Activated CD8-positive, alpha-beta memory T cell treated with anti-CD3 and anti-CD28 coated beads, Interleukin-2, amount 10 ng/mL, durations not matched to agents 7 days and 5 days (primary cell): ENCODE data around the gene SMIM1. TPM values are rescaled to one million over a fixed set of nuclear protein-coding genes. Genes with fewer than 3 reads are reported as not detected.

ENCODE experiments used
- ATAC-seq: fragments of 150-1000 bp; cut with Tn5 transposase; one replicate; pipeline ENCODE4 v1.10.0; 2021; ENCODE audit warnings: moderate library complexity
- CTCF ChIA-PET: fragments of 350-600 bp; sonication (Branson Sonifier 250); formaldehyde crosslinking; loops from one replicate; lab custom pipeline; 2021; ENCODE audit warnings: antibody characterized with exemption; lab: Charles Lee
- DNase-seq: peaks from one replicate; pipeline ENCODE4 v3.0.0-alpha.2; 2020
- H3K27ac Mint-ChIP-seq: one replicate; pipeline ENCODE4 v1.8.0; 2021; ENCODE audit warnings: mild to moderate bottlenecking, mixed read lengths
- H3K27me3 Mint-ChIP-seq: one replicate; pipeline ENCODE4 v1.8.0; 2021; ENCODE audit warnings: mixed read lengths
- H3K36me3 Mint-ChIP-seq: one replicate; pipeline ENCODE4 v1.8.0; 2021; ENCODE audit warnings: mild to moderate bottlenecking, mixed read lengths
- H3K4me1 Mint-ChIP-seq: one replicate; pipeline ENCODE4 v1.8.0; 2021; ENCODE audit warnings: mixed read lengths
- H3K4me3 Mint-ChIP-seq: one replicate; pipeline ENCODE4 v1.8.0; 2021; ENCODE audit warnings: mild to moderate bottlenecking, moderate library complexity, mixed read lengths
- H3K9me3 Mint-ChIP-seq: one replicate; pipeline ENCODE4 v1.8.0; 2022; ENCODE audit warnings: low read depth, mixed read lengths
- total RNA-seq, 2 experiments: library from RNA; stranded (reverse); gene quantifications; one replicate each; pipeline ENCODE4 v1.2.3, GENCODE V29; 2021

Gene SMIM1
- total RNA-seq, 2 experiments from 2014 or later: not detected

GRCh38 chr1:3753656-3754454, 18.7 kb upstream of the SMIM1 start:
- ATAC-seq (no peak), DNase-seq (no peak)
- Mint-ChIP-seq H3K27ac (no peak overlapping the region), H3K36me3 (no peaks in the 10 kb centered on the region), H3K4me1 (no peaks in the 10 kb centered on the region), H3K4me3 (no peak overlapping the region), H3K9me3 (no peaks in the 10 kb centered on the region), H3K27me3 (no peaks in the 10 kb centered on the region)
- CTCF ChIA-PET: no interaction called here

GRCh38 chr1:3756394-3756793, 16.2 kb upstream of the SMIM1 start:
- ATAC-seq (no peak), DNase-seq (no peak)
- Mint-ChIP-seq H3K4me3 (no peak overlapping the region), H3K36me3 (no peaks in the 10 kb centered on the region), H3K9me3 (no peaks in the 10 kb centered on the region), H3K27ac (no peak overlapping the region), H3K4me1 (no peaks in the 10 kb centered on the region), H3K27me3 (peaks cover 11% of the 10 kb centered on the region)
- CTCF ChIA-PET: no interaction called here

- Mint-ChIP-seq H3K27me3 (peaks cover 11% of the 10 kb centered on the region), H3K36me3 (no peaks in the 10 kb centered on the region), H3K4me3 (no peak overlapping the region), H3K27ac (no peak overlapping the region), H3K4me1 (no peaks in the 10 kb centered on the region), H3K9me3 (no peaks in the 10 kb centered on the region)
- ATAC-seq (no peak), DNase-seq (no peak)
- CTCF ChIA-PET: no interaction called here
Measured at GRCh38 chr1:3759164-3759563, 13.4 kb upstream of the SMIM1 start.

- Mint-ChIP-seq H3K9me3 (no peaks in the 10 kb centered on the region), H3K4me1 (no peaks in the 10 kb centered on the region), H3K27me3 (peaks cover 11% of the 10 kb centered on the region), H3K27ac (no peak overlapping the region), H3K36me3 (no peaks in the 10 kb centered on the region), H3K4me3 (no peak overlapping the region)
- CTCF ChIA-PET: interaction anchor here (1.5 kb wide), 1 partner anchor 35 kb away, joined by 3 read pairs; no protein-coding TSS in a partner anchor
- no peak for ATAC-seq
- DNase-seq: no peak
Measured at GRCh38 chr1:3759796-3760195, 12.8 kb upstream of the SMIM1 start.

GRCh38 chr1:3761296-3762010, 11.1 kb upstream of the SMIM1 start:
- Mint-ChIP-seq H3K27ac (no peak overlapping the region), H3K4me1 (no peaks in the 10 kb centered on the region), H3K27me3 (peaks cover 22% of the 10 kb centered on the region), H3K9me3 (no peaks in the 10 kb centered on the region), H3K4me3 (no peak overlapping the region), H3K36me3 (no peaks in the 10 kb centered on the region)
- CTCF ChIA-PET: interaction anchor here (1.5 kb wide), 1 partner anchor 37 kb away, joined by 3 read pairs; no protein-coding TSS in a partner anchor
- DNase-seq: no peak
- no peak for ATAC-seq

- Mint-ChIP-seq H3K4me1 (no peaks in the 10 kb centered on the region), H3K27me3 (peaks cover 22% of the 10 kb centered on the region), H3K9me3 (no peaks in the 10 kb centered on the region), H3K36me3 (no peaks in the 10 kb centered on the region), H3K4me3 (no peak overlapping the region), H3K27ac (no peak overlapping the region)
- CTCF ChIA-PET: no interaction called here
- ATAC-seq (no peak), DNase-seq (no peak)
Measured at GRCh38 chr1:3762151-3762872, 10.2 kb upstream of the SMIM1 start.

- Mint-ChIP-seq H3K36me3 (no peaks in the 10 kb centered on the region), H3K27me3 (peaks cover 22% of the 10 kb centered on the region), H3K4me3 (no peak overlapping the region), H3K9me3 (no peaks in the 10 kb centered on the region), H3K27ac (no peak overlapping the region), H3K4me1 (no peaks in the 10 kb centered on the region)
- ATAC-seq (no peak), DNase-seq (no peak)
- CTCF ChIA-PET: no interaction called here
Measured at GRCh38 chr1:3762873-3763228, 9.7 kb upstream of the SMIM1 start.

GRCh38 chr1:3763351-3764125, 9.0 kb upstream of the SMIM1 start:
- Mint-ChIP-seq H3K27ac (no peak overlapping the region), H3K9me3 (no peaks in the 10 kb centered on the region), H3K27me3 (peaks cover 22% of the 10 kb centered on the region), H3K36me3 (no peaks in the 10 kb centered on the region), H3K4me3 (no peak overlapping the region), H3K4me1 (no peaks in the 10 kb centered on the region)
- ATAC-seq (no peak), DNase-seq (no peak)
- CTCF ChIA-PET: no interaction called here

GRCh38 chr1:3767328-3767925, 5.1 kb upstream of the SMIM1 start:
- DNase-seq (no peak), ATAC-seq (no peak)
- CTCF ChIA-PET: interaction anchor here (1.2 kb wide), 1 partner anchor 22 kb away, joined by 3 read pairs; no protein-coding TSS in a partner anchor
- Mint-ChIP-seq H3K27me3 (peaks cover 11% of the 10 kb centered on the region), H3K36me3 (no peaks in the 10 kb centered on the region), H3K9me3 (no peaks in the 10 kb centered on the region), H3K27ac (no peak overlapping the region), H3K4me1 (no peaks in the 10 kb centered on the region), H3K4me3 (no peak overlapping the region)

- Mint-ChIP-seq H3K9me3 (no peaks in the 10 kb centered on the region), H3K4me3 (no peak overlapping the region), H3K36me3 (no peaks in the 10 kb centered on the region), H3K4me1 (no peaks in the 10 kb centered on the region), H3K27ac (no peak overlapping the region), H3K27me3 (peaks cover 11% of the 10 kb centered on the region)
- ATAC-seq: no peak
- DNase-seq: no peak
- CTCF ChIA-PET: no interaction called here
Measured at GRCh38 chr1:3768811-3769390, 3.6 kb upstream of the SMIM1 start.

GRCh38 chr1:3770047-3770765, 2.3 kb upstream of the SMIM1 start:
- no peaks in the 10 kb centered on the region for H3K36me3 Mint-ChIP-seq
- CTCF ChIA-PET: interaction anchor here (0.6 to 1.5 kb wide), 2 partner anchors 29 to 88 kb away, joined by 3 read pairs; partner anchors contain the start of gene DFFB
- ATAC-seq: no peak
- no peak for DNase-seq
- no peak overlapping the region for H3K4me3 Mint-ChIP-seq
- no peak overlapping the region for H3K27ac Mint-ChIP-seq
- peaks cover 9% of the 10 kb centered on the region for H3K27me3 Mint-ChIP-seq
- no peaks in the 10 kb centered on the region for H3K4me1 Mint-ChIP-seq
- H3K9me3 Mint-ChIP-seq: no peaks in the 10 kb centered on the region
